ENCODE measurements around the gene TBL3. TPM values are rescaled to one million over a fixed set of nuclear protein-coding genes. Genes with fewer than 3 reads are reported as not detected.

TBL3 gene
- total RNA-seq, 1 experiment from 2014 or later = 68.9 TPM

DNA sequence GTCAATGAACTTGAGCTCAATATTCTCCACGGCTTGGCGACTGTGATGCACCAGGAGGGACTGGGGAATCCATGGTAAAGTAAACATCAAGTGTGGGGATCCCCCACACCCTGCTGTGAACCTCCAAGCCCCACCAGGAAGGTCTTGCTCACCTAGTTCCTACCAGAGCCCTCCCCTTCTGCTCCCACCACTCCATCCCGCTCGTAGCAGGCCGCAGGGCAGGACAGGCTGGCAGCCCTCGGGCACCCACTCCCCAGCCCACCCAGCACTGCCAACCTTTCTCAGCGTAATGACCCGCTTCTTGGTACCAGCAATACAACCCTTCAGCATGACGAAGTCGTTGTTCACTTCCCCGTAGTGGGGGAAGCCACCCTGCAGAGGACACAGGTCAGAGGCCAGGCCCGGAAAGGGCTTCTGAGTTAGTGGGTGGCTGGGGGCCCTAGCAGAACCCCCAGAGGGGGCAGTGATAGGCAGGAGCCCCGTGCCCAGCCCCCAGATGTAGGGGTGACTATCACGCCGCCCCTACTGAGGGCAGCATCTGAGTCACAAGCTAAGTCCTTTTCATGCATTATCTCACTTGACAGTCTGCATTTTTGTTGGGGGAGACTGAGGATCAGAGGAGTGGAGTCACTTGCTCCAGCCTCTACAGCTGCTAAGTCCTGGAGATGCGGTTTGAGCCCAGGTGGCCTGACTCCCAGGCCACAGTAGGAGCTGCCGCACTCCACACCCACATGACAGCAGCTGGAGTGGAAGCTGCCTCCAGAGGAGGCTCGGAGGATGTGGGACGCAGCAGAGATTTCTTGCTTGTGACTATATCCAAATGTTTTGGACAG is 26.1 kb upstream of the TBL3 start:
- no peaks in the 10 kb centered on the region for H3K36me3 ChIP-seq (ENCODE audit: control insufficient read depth in 1 of 2, insufficient read depth in 2 of 2, low read length in 2 of 2)
- no peaks in the 10 kb centered on the region for H4K20me1 ChIP-seq (ENCODE audit: insufficient read depth)
- H3K4me2 ChIP-seq (ENCODE audit: low read length) = no peak overlapping the region

More for the DNA sequence above, 26.1 kb upstream of the TBL3 start:
- Histone ChIP-seq H3K9ac (ENCODE audit: low read length) (no peak overlapping the region), H3K4me3 (replicated peaks in 1 of 2; ENCODE audit: low read depth in 1 of 2, low read length in 2 of 2) (no peak overlapping the region), H3K4me1 (ENCODE audit: control insufficient read depth in 1 of 2, insufficient read depth in 2 of 2, low read length in 2 of 2) (peaks cover 14 to 26% of the 10 kb centered on the region in 2 experiments), H3K79me2 (ENCODE audit: insufficient read depth, low read length) (no peaks in the 10 kb centered on the region), H3K27ac (ENCODE audit: low read depth, low read length) (no peak overlapping the region), H3K9me3 (ENCODE audit: control insufficient read depth in 1 of 2, insufficient read depth in 1 of 2, low read depth in 1 of 2, low read length in 2 of 2) (no peaks in the 10 kb centered on the region), H3K9me2 (ENCODE audit: insufficient read depth) (no peaks in the 10 kb centered on the region), H2AFZ (ENCODE audit: low read depth, low read length, poor library complexity, severe bottlenecking) (no peak overlapping the region), H3K27me3 (ENCODE audit: insufficient read depth, low read length) (no peaks in the 10 kb centered on the region)
- intact Hi-C loops (cut with micrococcal nuclease) = no loop called here
- RAD21 ChIA-PET (ENCODE audit: low non-redundant PET in 1 of 2, low total read pairs in 2 of 2, uncharacterized antibody in 2 of 2, unreplicated experiment in 2 of 2) = no interaction called here
- ATAC-seq (no peak), DNase-seq (ENCODE audit: low read depth, low spot score) (no peak)
- CTCF ChIA-PET = no interaction called here
- TF ChIP-seq JUND (IDR thresholded peaks at IDR 0.05) = no peak
- no peak for TF ChIP-seq RAD21 (IDR thresholded peaks at IDR 0.05; ENCODE audit: low read depth)
- no peak for TF ChIP-seq ZFX (IDR thresholded peaks at IDR 0.05)
- TF ChIP-seq CBX3 (IDR thresholded peaks at IDR 0.05; ENCODE audit: low read depth) = no peak
- no peak for TF ChIP-seq EZH2 (IDR thresholded peaks at IDR 0.05)
- TF ChIP-seq, protein P1, sequence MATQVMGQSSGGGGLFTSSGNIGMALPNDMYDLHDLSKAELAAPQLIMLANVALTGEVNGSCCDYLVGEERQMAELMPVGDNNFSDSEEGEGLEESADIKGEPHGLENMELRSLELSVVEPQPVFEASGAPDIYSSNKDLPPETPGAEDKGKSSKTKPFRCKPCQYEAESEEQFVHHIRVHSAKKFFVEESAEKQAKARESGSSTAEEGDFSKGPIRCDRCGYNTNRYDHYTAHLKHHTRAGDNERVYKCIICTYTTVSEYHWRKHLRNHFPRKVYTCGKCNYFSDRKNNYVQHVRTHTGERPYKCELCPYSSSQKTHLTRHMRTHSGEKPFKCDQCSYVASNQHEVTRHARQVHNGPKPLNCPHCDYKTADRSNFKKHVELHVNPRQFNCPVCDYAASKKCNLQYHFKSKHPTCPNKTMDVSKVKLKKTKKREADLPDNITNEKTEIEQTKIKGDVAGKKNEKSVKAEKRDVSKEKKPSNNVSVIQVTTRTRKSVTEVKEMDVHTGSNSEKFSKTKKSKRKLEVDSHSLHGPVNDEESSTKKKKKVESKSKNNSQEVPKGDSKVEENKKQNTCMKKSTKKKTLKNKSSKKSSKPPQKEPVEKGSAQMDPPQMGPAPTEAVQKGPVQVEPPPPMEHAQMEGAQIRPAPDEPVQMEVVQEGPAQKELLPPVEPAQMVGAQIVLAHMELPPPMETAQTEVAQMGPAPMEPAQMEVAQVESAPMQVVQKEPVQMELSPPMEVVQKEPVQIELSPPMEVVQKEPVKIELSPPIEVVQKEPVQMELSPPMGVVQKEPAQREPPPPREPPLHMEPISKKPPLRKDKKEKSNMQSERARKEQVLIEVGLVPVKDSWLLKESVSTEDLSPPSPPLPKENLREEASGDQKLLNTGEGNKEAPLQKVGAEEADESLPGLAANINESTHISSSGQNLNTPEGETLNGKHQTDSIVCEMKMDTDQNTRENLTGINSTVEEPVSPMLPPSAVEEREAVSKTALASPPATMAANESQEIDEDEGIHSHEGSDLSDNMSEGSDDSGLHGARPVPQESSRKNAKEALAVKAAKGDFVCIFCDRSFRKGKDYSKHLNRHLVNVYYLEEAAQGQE (IDR thresholded peaks at IDR 0.05; ENCODE audit: low read depth) = no peak
- TF ChIP-seq FOSL1 (IDR thresholded peaks at IDR 0.05; ENCODE audit: low read depth) = no peak
- no peak for TF ChIP-seq ZNF274 (IDR thresholded peaks at IDR 0.05; ENCODE audit: low read depth, low read length)
- TF ChIP-seq SRF (IDR thresholded peaks at IDR 0.05; ENCODE audit: low read depth) = no peak
- no peak for TF ChIP-seq CEBPB (IDR thresholded peaks at IDR 0.05; ENCODE audit: low read depth)
- BruUV-seq (replicated peaks) = no TSS peak
- POLR2A ChIA-PET = interaction anchor here (0.9 to 2.4 kb wide), 2 partner anchors 19 kb away, joined by 3 to 7 read pairs; partner anchors contain the start of gene RPS2

All from HCT116 (cell line).